Neural progenitor cell (in vitro differentiated cells): ENCODE measurements around the gene RUNDC1. TPM values are rescaled to one million over a fixed set of nuclear protein-coding genes. Genes with fewer than 3 reads are reported as not detected.
"Not testable (repeated sequence)": the region's sequence is repeated elsewhere in the genome, so short reads cannot be mapped to it uniquely, and the experiment has no call there.

ENCODE experiments used
- DNase-seq: peaks from one replicate; pipeline ENCODE4 v3.0.0-alpha.2; 2016; ENCODE audit warnings: low spot score
- H2AFZ ChIP-seq: fragments of 200-600 bp; sonication (generic); replicated peaks from 2 replicates; pipeline ENCODE4 v1.6.1; 2016; ENCODE audit warnings: antibody characterized with exemption
- H3F3A ChIP-seq: fragments of 200-600 bp; sonication (generic); 2 replicates; pipeline ENCODE4 v1.6.1; 2016; ENCODE audit warnings: antibody characterized with exemption, low read depth
- H3K27ac ChIP-seq: fragments of 200-600 bp; sonication (generic); 2 replicates; pipeline ENCODE4 v1.5.1; 2016; ENCODE audit warnings: mild to moderate bottlenecking
- H3K27me3 ChIP-seq: fragments of 200-600 bp; sonication (generic); 2 replicates; pipeline ENCODE4 v1.6.1; 2016; ENCODE audit warnings: mild to moderate bottlenecking, moderate library complexity
- H3K36me3 ChIP-seq: fragments of 200-600 bp; sonication (generic); 2 replicates; pipeline ENCODE4 v1.5.1; 2016
- H3K4me1 ChIP-seq: fragments of 200-600 bp; sonication (generic); 2 replicates; pipeline ENCODE4 v1.6.1; 2016; ENCODE audit warnings: mixed run types
- H3K4me2 ChIP-seq: fragments of 200-600 bp; sonication (generic); 2 replicates; pipeline ENCODE4 v1.6.1; 2016
- H3K4me3 ChIP-seq: fragments of 200-600 bp; sonication (generic); 2 replicates; pipeline ENCODE4 v1.5.1; 2016
- H3K79me2 ChIP-seq: fragments of 200-600 bp; sonication (generic); 2 replicates; pipeline ENCODE4 v1.6.1; 2016; ENCODE audit warnings: low read depth
- H3K9ac ChIP-seq: fragments of 200-600 bp; sonication (generic); 2 replicates; pipeline ENCODE4 v1.6.1; 2016
- H3K9me3 ChIP-seq: fragments of 200-600 bp; sonication (generic); 2 replicates; pipeline ENCODE4 v1.5.1; 2016; ENCODE audit warnings: low read depth
- H4K20me1 ChIP-seq: fragments of 200-600 bp; sonication (generic); 2 replicates; pipeline ENCODE4 v1.6.1; 2016; ENCODE audit warnings: low read depth
- H3K27ac Mint-ChIP-seq: 3 replicates; pipeline ENCODE4 v1.8.0; 2021; ENCODE audit warnings: mixed read lengths
- H3K27me3 Mint-ChIP-seq: 2 replicates; pipeline ENCODE4 v1.8.0; 2022; ENCODE audit warnings: low read depth, mild to moderate bottlenecking, inconsistent platforms, moderate library complexity, mixed read lengths; ENCODE audit not compliant: insufficient read depth
- H3K36me3 Mint-ChIP-seq: 3 replicates; pipeline ENCODE4 v1.8.0; 2021; ENCODE audit warnings: mixed read lengths
- H3K4me1 Mint-ChIP-seq: 3 replicates; pipeline ENCODE4 v1.8.0; 2021; ENCODE audit warnings: mixed read lengths
- H3K4me3 Mint-ChIP-seq: 3 replicates; pipeline ENCODE4 v1.8.0; 2021; ENCODE audit warnings: mild to moderate bottlenecking, moderate library complexity, mixed read lengths
- H3K9me3 Mint-ChIP-seq: 3 replicates; pipeline ENCODE4 v1.8.0; 2020; ENCODE audit warnings: mixed read lengths
- EZH2 ChIP-seq: fragments of 200-600 bp; sonication (generic); IDR thresholded peaks from 2 replicates; pipeline ENCODE4 v1.6.1; 2017; ENCODE audit warnings: antibody characterized with exemption, mild to moderate bottlenecking, moderate library complexity
- EZH2phosphoT487 ChIP-seq: fragments of 200-600 bp; sonication (generic); IDR thresholded peaks from 2 replicates; pipeline ENCODE4 v1.6.1; 2017; ENCODE audit warnings: antibody characterized with exemption
- total RNA-seq: library from RNA; depleted of rRNA; stranded (reverse); fragments of >200 nt; gene quantifications from 2 replicates; pipeline ENCODE4 v1.2.3, GENCODE V29; 2015; ENCODE audit warnings: low replicate concordance
- TF ChIP-seq, protein P1 (sequence below): fragments of 200-600 bp; sonication (generic); IDR thresholded peaks from 2 replicates; pipeline ENCODE4 v1.5.1; 2017; ENCODE audit warnings: antibody characterized with exemption, mild to moderate bottlenecking

The RUNDC1 gene
- total RNA-seq, 1 donor from 2014 or later: 11.4 TPM

- Histone ChIP-seq H3K27me3 (no peaks in the 10 kb centered on the region), H3K4me2 (no peak overlapping the region), H3K79me2 (no peaks in the 10 kb centered on the region), H3K9ac (no peak overlapping the region), H2AFZ (no peak overlapping the region), H3K27ac (no peak overlapping the region), H3K36me3 (no peaks in the 10 kb centered on the region), H3F3A (peaks cover 13% of the 10 kb centered on the region), H3K4me3 (no peak overlapping the region), H3K4me1 (no peaks in the 10 kb centered on the region), H4K20me1 (no peaks in the 10 kb centered on the region), H3K9me3 (no peaks in the 10 kb centered on the region)
- Mint-ChIP-seq H3K27ac (no peak overlapping the region), H3K9me3 (no peaks in the 10 kb centered on the region), H3K4me3 (no peak overlapping the region), H3K4me1 (peaks cover 2% of the 10 kb centered on the region), H3K27me3 (no peaks in the 10 kb centered on the region), H3K36me3 (peaks cover 31% of the 10 kb centered on the region)
- TF ChIP-seq EZH2 (no peak), EZH2phosphoT487 (no peak)
- TF ChIP-seq, protein P1, sequence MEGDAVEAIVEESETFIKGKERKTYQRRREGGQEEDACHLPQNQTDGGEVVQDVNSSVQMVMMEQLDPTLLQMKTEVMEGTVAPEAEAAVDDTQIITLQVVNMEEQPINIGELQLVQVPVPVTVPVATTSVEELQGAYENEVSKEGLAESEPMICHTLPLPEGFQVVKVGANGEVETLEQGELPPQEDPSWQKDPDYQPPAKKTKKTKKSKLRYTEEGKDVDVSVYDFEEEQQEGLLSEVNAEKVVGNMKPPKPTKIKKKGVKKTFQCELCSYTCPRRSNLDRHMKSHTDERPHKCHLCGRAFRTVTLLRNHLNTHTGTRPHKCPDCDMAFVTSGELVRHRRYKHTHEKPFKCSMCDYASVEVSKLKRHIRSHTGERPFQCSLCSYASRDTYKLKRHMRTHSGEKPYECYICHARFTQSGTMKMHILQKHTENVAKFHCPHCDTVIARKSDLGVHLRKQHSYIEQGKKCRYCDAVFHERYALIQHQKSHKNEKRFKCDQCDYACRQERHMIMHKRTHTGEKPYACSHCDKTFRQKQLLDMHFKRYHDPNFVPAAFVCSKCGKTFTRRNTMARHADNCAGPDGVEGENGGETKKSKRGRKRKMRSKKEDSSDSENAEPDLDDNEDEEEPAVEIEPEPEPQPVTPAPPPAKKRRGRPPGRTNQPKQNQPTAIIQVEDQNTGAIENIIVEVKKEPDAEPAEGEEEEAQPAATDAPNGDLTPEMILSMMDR: no peak
- DNase-seq: no peak
These were observed 11.1 kb downstream of the RUNDC1 start for GRCh38 chr17:42991471-42991870.

- Histone ChIP-seq H4K20me1 (no peaks in the 10 kb centered on the region), H3K36me3 (no peaks in the 10 kb centered on the region), H3K4me1 (no peaks in the 10 kb centered on the region), H3K27ac (no peak overlapping the region), H3K79me2 (no peaks in the 10 kb centered on the region), H3F3A (peaks cover 21% of the 10 kb centered on the region), H3K27me3 (no peaks in the 10 kb centered on the region), H3K9me3 (no peaks in the 10 kb centered on the region), H3K9ac (no peak overlapping the region), H3K4me2 (no peak overlapping the region), H3K4me3 (no peak overlapping the region), H2AFZ (no peak overlapping the region)
- no peaks in the 10 kb centered on the region for H3K27me3 Mint-ChIP-seq
- no peaks in the 10 kb centered on the region for H3K9me3 Mint-ChIP-seq
- H3K4me1 Mint-ChIP-seq: peaks cover 9% of the 10 kb centered on the region
- no peak for DNase-seq
- H3K4me3 Mint-ChIP-seq: no peak overlapping the region
- H3K27ac Mint-ChIP-seq: no peak overlapping the region
- TF ChIP-seq EZH2phosphoT487 (no peak), EZH2 (no peak)
- TF ChIP-seq, protein P1: no peak
- H3K36me3 Mint-ChIP-seq: peaks cover 29% of the 10 kb centered on the region
These were observed 12.5 kb downstream of the RUNDC1 start for GRCh38 chr17:42992872-42993271.

- H3K36me3 ChIP-seq, H3K27ac Mint-ChIP-seq, H3K9me3 Mint-ChIP-seq, H4K20me1 ChIP-seq, H3K27me3 ChIP-seq, H3K79me2 ChIP-seq, H3K27ac ChIP-seq, H3K9me3 ChIP-seq, H2AFZ ChIP-seq, H3K4me3 Mint-ChIP-seq, H3K27me3 Mint-ChIP-seq, H3K4me2 ChIP-seq, H3K9ac ChIP-seq, H3K4me1 ChIP-seq, H3K4me3 ChIP-seq, DNase-seq: not testable (repeated sequence)
- Mint-ChIP-seq H3K4me1 (peaks cover 13% of the 10 kb centered on the region), H3K36me3 (peaks cover 29% of the 10 kb centered on the region)
- peaks cover 27% of the 10 kb centered on the region for H3F3A ChIP-seq
These were observed 13.5 kb downstream of the RUNDC1 start for GRCh38 chr17:42993913-42994312.

- H3K27me3 Mint-ChIP-seq: no peaks in the 10 kb centered on the region
- Histone ChIP-seq H3K4me1 (peaks cover 10% of the 10 kb centered on the region), H3K4me3 (peak overlapping the region; percentile 79), H3K36me3 (peaks cover 5% of the 10 kb centered on the region), H3K27me3 (no peaks in the 10 kb centered on the region), H3K79me2 (peaks cover 32% of the 10 kb centered on the region), H3F3A (peaks cover 61% of the 10 kb centered on the region), H4K20me1 (peaks cover 25% of the 10 kb centered on the region), H3K4me2 (peak overlapping the region; percentile 76), H3K27ac (no peak overlapping the region), H3K9me3 (no peaks in the 10 kb centered on the region), H2AFZ (peak overlapping the region; percentile 87), H3K9ac (no peak overlapping the region)
- H3K27ac Mint-ChIP-seq: peak overlapping the region; percentile 98
- peak overlapping the region; percentile 99 for H3K4me3 Mint-ChIP-seq
- peaks cover 24% of the 10 kb centered on the region for H3K4me1 Mint-ChIP-seq
- no peak for TF ChIP-seq EZH2
- TF ChIP-seq, protein P1: no peak
- TF ChIP-seq EZH2phosphoT487: no peak
- no peak for DNase-seq
- H3K36me3 Mint-ChIP-seq: peaks cover 26% of the 10 kb centered on the region
- H3K9me3 Mint-ChIP-seq: no peaks in the 10 kb centered on the region
These were observed 17.1 kb downstream of the RUNDC1 start for GRCh38 chr17:42997390-42997983.
